IPS-18c (cell line): ENCODE measurements around the gene ZNF792.
"Not testable (repeated sequence)": the region's sequence is repeated elsewhere in the genome, so short reads cannot be mapped to it uniquely, and the experiment has no call there.

Experiments used
- H3K4me3 ChIP-seq: 2 replicates; pipeline ENCODE4 v1.7.0; 2013; ENCODE audit warnings: low read depth, mild to moderate bottlenecking, low read length, moderate library complexity; ENCODE audit not compliant: insufficient read depth
- H3K9me3 ChIP-seq: one replicate; pipeline ENCODE4 v1.6.1; 2013; ENCODE audit warnings: mild to moderate bottlenecking, low read length, moderate library complexity; ENCODE audit not compliant: control insufficient read depth, insufficient read depth

The ZNF792 gene

GRCh38 chr19:34960103-34960805 lies 3.8 kb downstream of the ZNF792 start:
- Histone ChIP-seq H3K4me3 (no peak overlapping the region), H3K9me3 (peaks cover 27% of the 10 kb centered on the region)

DNA sequence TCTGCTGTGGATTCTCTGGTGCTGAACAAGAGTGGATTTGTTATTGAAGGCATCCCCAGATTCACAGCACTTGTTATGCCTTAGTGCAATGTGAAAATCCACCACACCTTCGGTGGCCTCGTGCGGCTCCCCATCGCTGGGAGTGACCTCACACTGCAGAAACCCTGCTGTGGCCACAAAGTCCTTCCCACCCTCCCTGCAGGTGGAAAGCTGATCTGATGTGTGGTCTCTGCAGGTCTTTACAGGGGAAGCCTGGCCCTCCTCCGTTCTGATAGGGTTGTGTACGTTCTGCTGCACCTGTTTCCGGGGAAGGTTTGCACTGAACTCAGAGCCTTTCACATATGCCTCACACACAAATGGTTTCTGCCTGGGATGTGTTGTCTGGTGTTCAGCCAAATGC lies 5.0 kb downstream of the ZNF792 start:
- H3K9me3 ChIP-seq: peaks cover 29% of the 10 kb centered on the region
- H3K4me3 ChIP-seq: no peak overlapping the region

- no peak overlapping the region for H3K4me3 ChIP-seq
- peaks cover 29% of the 10 kb centered on the region for H3K9me3 ChIP-seq
These were observed 5.9 kb downstream of the ZNF792 start for GRCh38 chr19:34957830-34958751.

DNA sequence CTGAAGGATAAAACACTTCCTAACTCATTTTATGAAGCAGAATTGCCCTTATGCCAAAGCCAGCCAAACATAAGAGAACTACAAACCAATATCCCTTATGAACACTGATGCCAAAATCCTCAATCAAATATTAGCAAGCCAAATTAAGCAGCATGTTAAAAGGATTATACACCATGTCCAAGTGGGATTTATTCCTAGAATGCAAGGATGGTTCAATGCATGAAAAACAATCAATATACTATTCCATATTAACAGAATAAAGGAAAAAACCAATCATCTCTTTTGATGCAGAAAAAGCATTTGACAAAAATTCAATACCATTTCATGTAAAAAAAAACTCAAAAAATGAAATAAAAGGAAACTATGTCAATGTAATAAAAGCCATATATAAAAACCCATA lies 10.9 kb downstream of the ZNF792 start:
- no peak overlapping the region for H3K4me3 ChIP-seq
- H3K9me3 ChIP-seq: peaks cover 14% of the 10 kb centered on the region

GRCh38 chr19:34943861-34944573 lies 20.0 kb downstream of the ZNF792 start:
- Histone ChIP-seq H3K9me3 (peaks cover 11% of the 10 kb centered on the region), H3K4me3 (no peak overlapping the region; the same call in 1 of the 2 replicates)

DNA sequence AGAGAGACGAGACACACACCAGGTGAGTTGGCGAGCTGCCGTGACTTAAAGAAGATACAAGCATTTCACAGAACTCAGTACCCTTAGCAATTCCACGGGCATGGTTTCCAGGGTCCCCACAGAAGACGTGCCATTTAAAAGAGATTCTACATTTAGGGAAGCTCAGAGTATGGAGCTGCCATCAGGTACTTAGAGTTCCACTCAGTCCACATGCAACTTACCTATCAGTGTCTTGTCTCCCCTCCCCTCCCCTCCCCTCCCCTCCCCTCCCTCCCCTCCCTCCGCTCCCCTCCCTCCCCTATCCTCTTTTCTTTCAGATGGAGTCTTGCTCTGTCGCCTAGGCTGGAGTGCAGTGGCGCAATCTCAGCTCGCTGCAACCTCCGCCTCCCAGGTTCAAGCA lies 25.1 kb downstream of the ZNF792 start:
- Histone ChIP-seq H3K9me3 (peaks cover 4% of the 10 kb centered on the region), H3K4me3 (no peak overlapping the region)

DNA sequence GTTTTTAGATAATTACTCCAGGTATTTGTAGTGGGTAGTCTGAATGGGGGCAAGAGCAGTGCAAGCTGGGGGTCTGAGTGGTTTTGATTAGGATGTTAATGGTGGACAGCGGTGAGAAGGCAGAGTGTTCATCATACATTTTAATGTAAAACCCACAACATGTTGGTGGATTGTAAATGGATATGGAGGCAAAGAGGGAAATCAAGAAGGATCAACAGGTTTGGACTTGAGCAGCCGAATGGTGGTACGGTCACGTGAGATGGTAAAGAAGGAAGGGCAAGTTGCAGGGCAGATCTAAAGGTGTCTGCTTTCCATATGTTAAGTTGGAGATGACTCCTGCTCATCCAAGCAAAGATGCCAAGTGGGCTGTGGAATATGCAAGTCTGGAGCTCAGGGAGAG lies 27.8 kb downstream of the ZNF792 start:
- Histone ChIP-seq H3K4me3 (no peak overlapping the region), H3K9me3 (no peaks in the 10 kb centered on the region)

DNA sequence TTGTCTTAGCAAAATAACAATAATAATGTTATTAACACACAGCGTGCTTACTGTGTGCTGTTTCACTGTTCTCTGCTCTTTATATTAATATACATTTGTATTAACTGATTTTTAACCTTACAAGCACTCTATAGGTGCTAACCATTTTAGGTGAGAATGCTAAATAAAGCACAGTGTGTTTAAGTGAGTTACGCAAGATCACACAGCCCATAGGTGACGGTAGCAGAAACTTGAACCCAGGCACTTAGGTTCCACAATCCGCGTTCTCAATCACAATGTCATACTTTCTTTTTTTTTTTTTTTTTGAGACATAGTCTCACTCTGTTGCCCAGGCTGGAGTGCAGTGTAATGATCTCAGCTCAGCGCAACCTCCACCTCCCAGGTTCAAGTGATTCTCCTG lies 31.5 kb downstream of the ZNF792 start:
- H3K4me3 ChIP-seq: no peak overlapping the region
- H3K9me3 ChIP-seq: no peaks in the 10 kb centered on the region

DNA sequence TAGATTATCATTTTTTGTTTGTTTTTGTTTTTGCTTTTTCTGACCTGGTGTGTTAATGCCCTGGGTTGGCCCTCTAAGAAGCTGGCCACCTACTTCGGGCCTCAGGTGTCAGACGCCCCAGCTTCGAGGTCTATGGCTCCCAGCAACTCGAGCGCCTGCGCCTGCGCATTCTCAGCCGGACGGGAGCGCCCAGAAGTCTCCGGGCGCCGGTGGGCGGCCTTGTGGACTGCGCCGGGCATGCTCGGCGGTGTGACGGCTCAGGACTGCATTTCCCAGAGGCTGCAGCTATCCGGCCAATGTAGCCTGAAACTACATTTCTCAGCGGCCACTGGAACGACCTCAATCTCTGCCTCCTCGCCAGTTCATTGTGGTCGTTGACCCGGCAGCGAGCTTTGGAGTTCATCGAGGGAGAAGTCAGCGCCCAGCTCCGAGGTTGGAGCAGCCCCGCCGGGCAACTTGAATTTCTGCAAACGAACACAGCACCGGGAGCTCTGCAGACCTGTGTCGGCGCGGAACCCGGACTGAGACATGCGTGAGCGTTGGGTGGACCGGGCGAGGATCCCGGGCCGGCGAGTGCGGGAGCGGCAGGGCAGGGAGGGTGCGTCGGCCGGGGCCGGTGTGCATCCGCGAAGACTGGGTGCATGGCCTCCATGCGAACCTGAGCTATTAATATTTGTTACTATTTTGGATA lies 37.2 kb downstream of the ZNF792 start, which contains the start of gene ZNF30:
Gene ZNF30, plus strand, starts transcription at position 219 of the 691 bp plus-strand sequence. CDS start 3,045 bp downstream, outside the sequence.
- Histone ChIP-seq H3K4me3 (peak within 1 kb of the TSS; percentile 80), H3K9me3 (no peaks in the 10 kb centered on the region)

GRCh38 chr19:34926361-34926684 lies 37.7 kb downstream of the ZNF792 start:
- no peaks in the 10 kb centered on the region for H3K9me3 ChIP-seq
- no peak overlapping the region; the same call in 1 of the 2 replicates for H3K4me3 ChIP-seq

DNA sequence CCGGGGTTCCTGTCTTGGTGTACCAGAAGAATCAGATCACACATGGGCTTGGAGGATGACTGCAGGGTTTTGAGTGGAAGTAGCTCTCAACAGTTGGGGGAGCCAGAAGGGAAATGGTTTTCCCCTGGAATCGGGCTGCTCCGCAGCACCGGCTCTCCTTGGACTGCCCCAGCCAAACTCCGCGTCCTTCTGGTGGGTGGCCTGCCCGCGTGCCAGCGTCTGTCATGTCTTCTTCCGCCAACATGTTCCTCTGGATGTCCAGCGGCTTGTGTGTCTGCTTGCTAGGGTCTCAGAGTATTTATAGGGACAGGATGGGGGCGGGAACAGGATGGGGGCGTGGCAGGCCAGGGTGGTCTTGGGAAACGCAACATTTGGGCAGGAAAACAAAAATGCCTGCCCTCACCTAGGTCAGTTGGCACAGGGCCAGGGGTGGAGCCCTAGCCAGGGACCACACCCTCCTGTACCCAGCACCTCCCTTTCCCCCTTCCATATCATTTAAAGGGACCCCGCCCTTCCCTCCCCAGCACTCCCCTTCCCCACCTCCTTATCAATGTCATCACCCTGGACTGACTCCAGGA lies 38.7 kb downstream of the ZNF792 start:
- Histone ChIP-seq H3K9me3 (no peaks in the 10 kb centered on the region), H3K4me3 (no peak overlapping the region)

DNA sequence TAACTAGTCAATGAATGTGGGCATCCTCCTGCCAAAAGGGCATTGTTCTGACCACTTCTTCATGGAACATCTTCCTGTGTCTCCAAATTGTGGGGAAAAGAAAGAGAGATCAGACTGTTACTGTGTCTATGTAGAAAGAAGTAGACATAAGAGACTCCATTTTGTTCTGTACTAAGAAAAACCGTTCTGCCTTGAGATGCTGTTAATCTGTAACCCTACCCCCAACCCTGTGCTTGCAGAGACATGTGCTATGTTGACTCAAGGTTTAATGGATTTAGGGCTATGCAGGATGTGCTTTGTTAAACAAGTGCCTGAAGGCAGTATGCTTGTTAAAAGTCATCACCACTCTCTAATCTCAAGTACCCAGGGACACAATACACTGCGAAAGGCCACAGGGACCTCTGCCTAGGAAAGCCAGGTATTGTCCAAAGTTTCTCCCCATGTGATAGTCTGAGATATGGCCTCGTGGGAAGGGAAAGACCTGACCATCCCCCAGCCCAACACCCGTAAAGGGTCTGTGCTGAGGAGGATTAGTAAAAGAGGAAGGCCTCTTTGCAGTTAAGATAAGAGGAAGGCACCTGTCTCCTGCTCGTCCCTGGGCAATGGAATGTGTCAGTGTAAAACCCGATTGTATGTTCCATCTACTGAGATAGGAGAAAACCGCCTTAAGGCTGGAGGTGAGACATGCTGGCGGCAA lies 43.8 kb downstream of the ZNF792 start:
- peaks cover 11% of the 10 kb centered on the region for H3K9me3 ChIP-seq
- H3K4me3 ChIP-seq: not testable (repeated sequence)

- peaks cover 11% of the 10 kb centered on the region for H3K9me3 ChIP-seq
- no peak overlapping the region for H3K4me3 ChIP-seq
These were observed 45.8 kb downstream of the ZNF792 start for GRCh38 chr19:34918190-34918589.

- peaks cover 11% of the 10 kb centered on the region for H3K9me3 ChIP-seq
- not testable (repeated sequence) for H3K4me3 ChIP-seq
These were observed 46.9 kb downstream of the ZNF792 start for GRCh38 chr19:34917144-34917543.

DNA sequence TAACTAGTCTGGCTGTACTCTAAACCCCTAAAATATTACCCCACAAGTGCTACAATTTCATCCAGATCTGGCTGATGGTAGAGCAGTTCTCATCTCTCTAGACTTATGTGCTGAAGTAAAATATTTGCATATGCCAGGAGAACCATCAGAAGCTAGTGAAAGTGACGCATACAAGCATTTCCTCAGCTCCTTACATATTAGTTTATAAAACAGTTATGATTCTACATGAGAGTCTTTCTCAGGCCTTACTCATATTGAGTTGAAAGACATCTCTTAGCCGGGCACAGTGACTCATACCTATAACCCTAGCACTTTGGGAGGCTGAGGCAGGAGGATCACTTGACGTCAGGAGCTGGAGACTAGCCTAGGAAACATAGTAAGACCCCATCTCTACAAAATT lies 53.3 kb downstream of the ZNF792 start:
- H3K9me3 ChIP-seq: no peaks in the 10 kb centered on the region
- no peak overlapping the region for H3K4me3 ChIP-seq
